H9 (cell line): ENCODE measurements around the gene CTXN3. TPM values are rescaled to one million over a fixed set of nuclear protein-coding genes. Genes with fewer than 3 reads are reported as not detected.

Source experiments
- DNase-seq: peaks from one replicate; pipeline ENCODE4 v3.0.0-alpha.2; 2017
- H2AFZ ChIP-seq: one replicate; pipeline ENCODE4 v1.6.1; 2013; ENCODE audit warnings: mild to moderate bottlenecking, low read length, control low read depth, moderate library complexity
- H2AK5ac ChIP-seq: 2 replicates; pipeline ENCODE4 v1.6.1; 2013; ENCODE audit warnings: low read length, control low read depth, mixed read lengths; ENCODE audit not compliant: insufficient read length
- H2BK120ac ChIP-seq: one replicate; pipeline ENCODE4 v1.6.1; 2013; ENCODE audit warnings: low read depth, mild to moderate bottlenecking, low read length, control low read depth, inconsistent platforms; ENCODE audit not compliant: poor library complexity, severe bottlenecking
- H2BK12ac ChIP-seq: 2 replicates; pipeline ENCODE4 v1.6.1; 2013; ENCODE audit warnings: low read length, control low read depth, mixed read lengths, low read depth; ENCODE audit not compliant: insufficient read length
- H2BK15ac ChIP-seq: 2 replicates; pipeline ENCODE4 v1.6.1; 2013; ENCODE audit warnings: low read depth, low read length, control low read depth
- H2BK20ac ChIP-seq: one replicate; pipeline ENCODE4 v1.6.1; 2013; ENCODE audit warnings: low read depth, mild to moderate bottlenecking, low read length, control low read depth, inconsistent platforms; ENCODE audit not compliant: poor library complexity, severe bottlenecking
- H2BK5ac ChIP-seq: 2 replicates; pipeline ENCODE4 v1.6.1; 2013; ENCODE audit warnings: low read length, control low read depth, mixed read lengths; ENCODE audit not compliant: insufficient read length
- H3K14ac ChIP-seq: 2 replicates; pipeline ENCODE4 v1.6.1; 2013; ENCODE audit warnings: low read length, control low read depth; ENCODE audit not compliant: insufficient read depth
- H3K18ac ChIP-seq: 2 replicates; pipeline ENCODE4 v1.6.1; 2013; ENCODE audit warnings: low read depth, mild to moderate bottlenecking, mixed read lengths, low read length, control low read depth; ENCODE audit not compliant: insufficient read length
- H3K23ac ChIP-seq: 2 replicates; pipeline ENCODE4 v1.6.1; 2013; ENCODE audit warnings: low read length, control low read depth, mixed read lengths, low read depth; ENCODE audit not compliant: insufficient read length
- H3K23me2 ChIP-seq: 2 replicates; pipeline ENCODE4 v1.6.1; 2013; ENCODE audit warnings: low read depth, mild to moderate bottlenecking, mixed read lengths, low read length, control low read depth; ENCODE audit not compliant: insufficient read length, poor library complexity, severe bottlenecking
- H3K27ac ChIP-seq: 2 replicates; pipeline ENCODE4 v1.5.1; 2013; ENCODE audit warnings: low read length, control low read depth, mixed read lengths, low read depth; ENCODE audit not compliant: insufficient read length
- H3K27me3 ChIP-seq: 2 replicates; pipeline ENCODE4 v1.6.1; 2013; ENCODE audit warnings: low read length, control low read depth, inconsistent platforms; ENCODE audit not compliant: insufficient read depth
- H3K4ac ChIP-seq: 2 replicates; pipeline ENCODE4 v1.6.1; 2013; ENCODE audit warnings: low read depth, mild to moderate bottlenecking, control low read depth, inconsistent platforms, low read length, moderate library complexity
- H3K4me1 ChIP-seq: 2 replicates; pipeline ENCODE4 v1.6.1; 2013; ENCODE audit warnings: low read length, control low read depth, inconsistent platforms; ENCODE audit not compliant: insufficient read depth
- H3K4me2 ChIP-seq: 2 replicates; pipeline ENCODE4 v1.6.1; 2013; ENCODE audit warnings: low read length, control low read depth, mixed read lengths; ENCODE audit not compliant: insufficient read length, insufficient read depth
- H3K56ac ChIP-seq: 2 replicates; pipeline ENCODE4 v1.6.1; 2013; ENCODE audit warnings: low read depth, mild to moderate bottlenecking, mixed read lengths, low read length, control low read depth; ENCODE audit not compliant: insufficient read length
- H3K79me1 ChIP-seq: 2 replicates; pipeline ENCODE4 v1.6.1; 2013; ENCODE audit warnings: low read depth, mild to moderate bottlenecking, moderate library complexity, low read length, control low read depth, inconsistent platforms; ENCODE audit not compliant: insufficient read depth, poor library complexity, severe bottlenecking
- H3K79me2 ChIP-seq: 2 replicates; pipeline ENCODE4 v1.6.1; 2013; ENCODE audit warnings: low read length, control low read depth, inconsistent platforms; ENCODE audit not compliant: insufficient read depth
- H3K9ac ChIP-seq: 2 replicates; pipeline ENCODE4 v1.6.1; 2013; ENCODE audit warnings: low read length, control low read depth, mixed read lengths; ENCODE audit not compliant: insufficient read length; ENCODE audit errors: extremely low read depth
- H3K9me3 ChIP-seq: one replicate; pipeline ENCODE4 v1.6.1; 2013; ENCODE audit warnings: low read depth, low read length, inconsistent platforms; ENCODE audit not compliant: control insufficient read depth
- H3T11ph ChIP-seq: one replicate; pipeline ENCODE4 v1.6.1; 2013; ENCODE audit warnings: mild to moderate bottlenecking, low read length, control low read depth, inconsistent platforms
- H4K20me1 ChIP-seq: one replicate; pipeline ENCODE4 v1.6.1; 2013; ENCODE audit not compliant: control insufficient read depth, insufficient read length, insufficient read depth
- H4K5ac ChIP-seq: 2 replicates; pipeline ENCODE4 v1.6.1; 2013; ENCODE audit warnings: low read depth, mild to moderate bottlenecking, mixed read lengths, low read length, control low read depth; ENCODE audit not compliant: insufficient read length
- H4K8ac ChIP-seq: replicated peaks from 2 replicates; pipeline ENCODE4 v1.6.1; 2013; ENCODE audit warnings: low read length, control low read depth, mixed read lengths, low read depth; ENCODE audit not compliant: insufficient read length
- H4K91ac ChIP-seq: 2 replicates; pipeline ENCODE4 v1.6.1; 2013; ENCODE audit warnings: low read depth, mild to moderate bottlenecking, moderate library complexity, mixed read lengths, low read length, control low read depth; ENCODE audit not compliant: insufficient read length
- H3K27ac Mint-ChIP-seq, 3 experiments: 2 replicates in 2 of 3; 3 replicates in 1 of 3; pipeline ENCODE4 v1.8.0; 2020 to 2021; ENCODE audit warnings: mixed read lengths in 3 of 3, mild to moderate bottlenecking in 1 of 3, moderate library complexity in 1 of 3
- H3K27me3 Mint-ChIP-seq: 2 replicates; pipeline ENCODE4 v1.8.0; 2021; ENCODE audit warnings: low read depth, mild to moderate bottlenecking, moderate library complexity, mixed read lengths
- H3K36me3 Mint-ChIP-seq, 3 experiments: 2 replicates in 2 of 3; 3 replicates in 1 of 3; pipeline ENCODE4 v1.8.0; 2020 to 2021; ENCODE audit warnings: low read depth in 3 of 3, mixed read lengths in 3 of 3; ENCODE audit not compliant: insufficient read depth in 1 of 3
- H3K4me1 Mint-ChIP-seq, 2 experiments: 2 replicates each; pipeline ENCODE4 v1.8.0; 2020; ENCODE audit warnings: mixed read lengths in 2 of 2
- H3K4me3 Mint-ChIP-seq, 2 experiments: 2 replicates in 1 of 2; 3 replicates in 1 of 2; pipeline ENCODE4 v1.8.0; 2020 to 2021; ENCODE audit warnings: mild to moderate bottlenecking in 2 of 2, mixed read lengths in 2 of 2, moderate library complexity in 1 of 2
- H3K9me3 Mint-ChIP-seq, 2 experiments: 2 replicates in 1 of 2; 3 replicates in 1 of 2; pipeline ENCODE4 v1.8.0; 2020; ENCODE audit warnings: mild to moderate bottlenecking in 2 of 2, mixed read lengths in 2 of 2, moderate library complexity in 1 of 2
- CTCF ChIP-seq: fragments of 200-600 bp; sonication (generic); conservative IDR thresholded peaks from 3 replicates; pipeline ENCODE4 v1.8.0; 2021; ENCODE audit warnings: antibody characterized with exemption, mild to moderate bottlenecking
- WGBS: extraction: QIAGEN DNeasy Blood & Tissue Kit; methylation state at CpG from one replicate; pipeline ENCODE4 v1.1.7; 2013; ENCODE audit warnings: missing lambda C conversion rate, low lambda C conversion rate, mixed read lengths; ENCODE audit not compliant: insufficient read length; ENCODE audit errors: extremely low coverage; 5-methylcytosine and 5-hydroxymethylcytosine counted together
- total RNA-seq: library from RNA; stranded (reverse); gene quantifications from 2 replicates; pipeline ENCODE4 v1.2.1, GENCODE V29; 2021

Gene CTXN3
- total RNA-seq, 1 experiment from 2014 or later = not detected

GRCh38 chr5:127664093-127664492 is 15.2 kb downstream of the CTXN3 start:
- no peaks in the 10 kb centered on the region for H3K27me3 Mint-ChIP-seq
- H2BK12ac ChIP-seq = no peak overlapping the region
- H3K9ac ChIP-seq = no peak overlapping the region
- TF ChIP-seq CTCF = no peak
- no peaks in the 10 kb centered on the region for H3K23me2 ChIP-seq
- H3T11ph ChIP-seq = no peak overlapping the region
- no peak overlapping the region for H3K23ac ChIP-seq
- H2AK5ac ChIP-seq = no peak overlapping the region
- H2BK120ac ChIP-seq = no peak overlapping the region
- no peak overlapping the region for H3K27ac Mint-ChIP-seq
- no peak overlapping the region for H2BK15ac ChIP-seq
- no peaks in the 10 kb centered on the region for H3K79me1 ChIP-seq
- no peak overlapping the region for H3K27ac ChIP-seq
- H3K9me3 Mint-ChIP-seq = no peaks in the 10 kb centered on the region
- peaks cover 18 to 23% of the 10 kb centered on the region in 2 experiments for H3K4me1 Mint-ChIP-seq
- no peaks in the 10 kb centered on the region for H3K36me3 Mint-ChIP-seq
- H4K5ac ChIP-seq = no peak overlapping the region
- no peak overlapping the region for H4K8ac ChIP-seq
- H3K4me3 Mint-ChIP-seq = no peak overlapping the region
- H2BK20ac ChIP-seq = no peak overlapping the region
- no peaks in the 10 kb centered on the region for H3K27me3 ChIP-seq
- H3K79me2 ChIP-seq = no peaks in the 10 kb centered on the region
- no peak for DNase-seq
- H2AFZ ChIP-seq = no peak overlapping the region
- no peak overlapping the region for H3K14ac ChIP-seq
- H3K4ac ChIP-seq = no peak overlapping the region
- H4K20me1 ChIP-seq = no peaks in the 10 kb centered on the region
- H3K18ac ChIP-seq = no peak overlapping the region
- H3K4me1 ChIP-seq = peaks cover 4% of the 10 kb centered on the region; the same call in 1 of the 2 replicates
- H2BK5ac ChIP-seq = no peak overlapping the region
- no CpG with 5 or more reads among the region's 5 CpGs for WGBS
- no peak overlapping the region for H3K4me2 ChIP-seq
- H4K91ac ChIP-seq = no peak overlapping the region
- H3K9me3 ChIP-seq = no peaks in the 10 kb centered on the region
- H3K56ac ChIP-seq = no peak overlapping the region
